Vagina (tissue), 2 donors: Measurements from ENCODE around the gene KIRREL3.
"Not testable (repeated sequence)": the region's sequence is repeated elsewhere in the genome, so short reads cannot be mapped to it uniquely, and the experiment has no call there.

Source experiments
- CTCF ChIP-seq, 3 experiments: fragments of 450-650 bp in 2 of 3; fragments of 200-600 bp in 1 of 3; sonication (generic) in 1 of 3; IDR thresholded peaks; one replicate each; pipeline ENCODE4 v1.5.1; 2017 to 2019; ENCODE audit warnings: antibody characterized with exemption in 3 of 3, mild to moderate bottlenecking in 2 of 3, moderate library complexity in 2 of 3
- POLR2AphosphoS5 ChIP-seq, 2 donors: sonication (generic); formaldehyde crosslinking; IDR thresholded peaks; one replicate each; pipeline ENCODE4 v1.9.0; 2017; ENCODE audit warnings: antibody characterized with exemption in 2 of 2, mild to moderate bottlenecking in 2 of 2, low read depth in 1 of 2; ENCODE audit not compliant: insufficient read depth in 1 of 2

- not testable (repeated sequence) for TF ChIP-seq CTCF (IDR thresholded peaks at IDR 0.05); POLR2AphosphoS5 (IDR thresholded peaks at IDR 0.05; ENCODE audit: insufficient read depth in 1 of 2, low read depth in 1 of 2)
Measured at GRCh38 chr11:126381960-126382359, 618.6 kb downstream of the KIRREL3 start.
